Measurements from ENCODE around the gene UBE2E2.

Gene UBE2E2

DNA sequence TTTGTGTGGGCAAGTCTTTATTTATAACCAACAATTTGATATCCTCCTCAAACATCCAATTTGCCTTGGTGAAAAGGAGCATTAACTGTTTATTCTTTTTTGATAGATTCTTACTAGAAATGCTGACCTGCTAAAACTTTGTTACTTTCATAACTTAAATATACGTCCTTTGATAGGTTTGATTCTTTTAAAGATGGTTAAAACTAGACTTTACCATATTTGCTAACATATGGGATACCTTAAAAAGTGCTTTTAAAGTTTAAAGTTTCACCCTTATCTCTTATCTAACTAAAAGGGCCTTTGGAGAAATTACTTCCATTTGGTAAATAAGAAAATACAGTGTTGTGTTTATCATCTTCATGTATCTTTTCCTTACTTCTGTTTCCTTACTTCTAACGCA, 336.1 kb downstream of the UBE2E2 start:
- no peak for TF ChIP-seq GATA2 (IDR thresholded peaks at IDR 0.05; ENCODE audit: low read depth, low read length)
- no peak for TF ChIP-seq GATA3 (IDR thresholded peaks at IDR 0.05; ENCODE audit: low read depth, low read length)

DNA sequence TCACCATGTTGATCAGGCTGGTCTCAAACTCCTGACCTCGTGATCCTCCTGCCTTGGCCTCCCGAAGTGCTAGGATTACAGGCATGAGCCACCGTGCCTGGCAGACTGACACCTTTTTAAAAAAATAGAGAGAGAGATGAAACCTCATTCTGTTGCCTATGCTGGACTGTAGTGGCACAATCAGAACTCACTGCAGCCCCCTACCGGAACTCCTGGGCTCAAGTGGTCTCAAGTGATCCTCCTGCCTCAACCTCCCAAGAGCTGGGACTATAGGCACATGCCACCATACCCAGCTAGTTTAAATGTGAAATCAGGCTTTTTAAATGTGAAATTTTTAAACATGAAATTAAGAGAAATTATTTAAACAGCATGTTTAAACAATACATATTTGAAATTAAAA, 337.5 kb downstream of the UBE2E2 start:
- no peak for TF ChIP-seq GATA3 (IDR thresholded peaks at IDR 0.05; ENCODE audit: low read depth, low read length)
- TF ChIP-seq GATA2 (IDR thresholded peaks at IDR 0.05; ENCODE audit: low read depth, low read length) = no peak

DNA sequence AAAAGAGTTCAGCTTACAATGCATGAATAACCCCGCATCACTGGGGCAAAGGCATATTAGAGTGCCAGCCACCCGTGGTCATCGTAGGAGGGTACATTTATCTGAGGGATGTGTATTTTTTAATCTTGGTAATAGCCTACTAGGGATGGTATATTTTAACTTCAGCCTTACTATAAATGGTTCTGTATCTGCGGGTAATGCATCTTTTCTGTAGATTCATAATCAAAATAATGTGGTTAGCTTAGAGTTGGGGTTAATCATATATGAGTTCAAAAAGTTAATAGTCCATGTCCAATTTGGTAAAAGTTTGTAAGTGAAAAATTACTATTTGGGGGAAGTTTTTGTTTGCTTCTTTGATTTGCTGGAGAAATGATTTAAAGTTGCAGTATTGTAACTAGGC, 339.0 kb downstream of the UBE2E2 start:
- TF ChIP-seq GATA3 (IDR thresholded peaks at IDR 0.05; ENCODE audit: low read depth, low read length) (no peak), GATA2 (IDR thresholded peaks at IDR 0.05; ENCODE audit: low read depth, low read length) (no peak)

DNA sequence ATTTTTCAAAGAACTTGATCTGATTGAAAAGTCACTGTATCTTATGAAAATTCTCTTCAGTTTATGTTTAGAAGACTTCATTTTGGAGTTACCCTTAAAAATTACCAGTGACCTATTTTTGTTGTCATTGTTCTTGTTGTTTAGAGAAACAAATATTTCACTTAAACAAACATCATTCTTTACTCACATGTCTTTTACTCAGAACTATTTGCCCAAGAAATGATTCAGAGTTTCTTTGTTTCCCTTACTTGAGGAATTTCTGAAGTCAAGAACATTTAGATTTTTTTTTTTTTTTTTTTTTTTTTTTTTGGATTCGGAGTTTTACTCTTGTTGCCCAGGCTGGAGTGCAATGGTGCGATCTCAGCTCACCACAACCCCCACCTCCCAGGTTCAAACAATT, 343.1 kb downstream of the UBE2E2 start:
- TF ChIP-seq GATA2 (IDR thresholded peaks at IDR 0.05; ENCODE audit: low read depth, low read length) (no peak), GATA3 (IDR thresholded peaks at IDR 0.05; ENCODE audit: low read depth, low read length) (no peak)

DNA sequence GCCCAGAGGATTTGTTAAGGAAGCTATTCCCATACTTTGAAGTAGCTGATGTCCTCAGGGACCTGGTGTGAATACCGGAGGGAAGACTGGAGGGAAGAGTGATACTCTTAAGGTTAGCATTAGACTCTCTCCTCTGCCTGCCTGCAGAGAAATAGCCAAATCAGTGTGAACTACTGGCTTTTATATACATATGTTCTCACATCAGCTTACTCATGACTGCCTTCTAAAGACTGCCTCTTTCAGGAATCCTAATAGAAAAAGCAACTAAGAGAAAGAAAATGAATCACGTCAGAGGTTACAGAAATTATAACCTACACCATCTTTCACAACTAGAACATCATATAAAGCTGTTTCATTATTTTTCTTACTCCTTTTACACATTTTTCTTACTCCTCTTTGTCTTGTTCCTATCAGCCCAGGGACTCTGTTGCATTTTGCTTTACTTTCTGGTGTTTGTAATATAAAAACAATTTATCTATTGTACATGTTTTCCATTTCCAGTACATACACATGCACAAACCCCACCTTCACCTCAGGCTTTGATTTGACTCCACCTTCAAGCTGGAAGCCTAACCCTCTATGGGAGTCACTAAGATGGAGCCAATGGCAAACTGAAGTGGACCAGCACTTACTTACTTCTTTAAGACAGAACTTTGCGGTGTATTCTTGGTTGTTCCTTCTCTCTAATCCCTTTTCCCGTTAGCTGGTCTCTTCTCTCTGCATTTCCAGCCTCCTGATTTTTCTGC, 345.0 kb downstream of the UBE2E2 start:
- TF ChIP-seq GATA3 (IDR thresholded peaks at IDR 0.05; ENCODE audit: low read depth, low read length) (no peak), GATA2 (IDR thresholded peaks at IDR 0.05; ENCODE audit: low read depth, low read length) (no peak)

DNA sequence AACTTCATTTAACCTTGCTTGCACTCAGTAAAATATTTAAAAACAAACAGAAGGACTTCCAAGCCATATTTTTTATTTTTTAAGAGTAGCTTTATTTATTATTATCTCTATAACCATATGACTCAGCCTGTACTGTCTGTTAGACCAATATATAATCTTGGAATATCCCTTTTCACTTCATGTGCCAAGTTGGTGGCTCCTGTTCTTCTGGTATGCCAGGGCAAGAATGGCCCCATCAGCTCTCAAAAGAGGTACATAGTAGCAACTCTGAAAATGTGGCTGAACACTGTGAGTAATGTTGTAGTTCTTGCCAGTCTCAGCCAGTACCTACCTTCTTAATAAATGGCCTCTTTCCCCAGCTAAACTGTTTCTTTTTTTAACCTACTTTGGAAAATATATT, 345.6 kb downstream of the UBE2E2 start:
- TF ChIP-seq GATA2 (IDR thresholded peaks at IDR 0.05; ENCODE audit: low read depth, low read length) = no peak
- TF ChIP-seq GATA3 (IDR thresholded peaks at IDR 0.05; ENCODE audit: low read depth, low read length) = no peak

DNA sequence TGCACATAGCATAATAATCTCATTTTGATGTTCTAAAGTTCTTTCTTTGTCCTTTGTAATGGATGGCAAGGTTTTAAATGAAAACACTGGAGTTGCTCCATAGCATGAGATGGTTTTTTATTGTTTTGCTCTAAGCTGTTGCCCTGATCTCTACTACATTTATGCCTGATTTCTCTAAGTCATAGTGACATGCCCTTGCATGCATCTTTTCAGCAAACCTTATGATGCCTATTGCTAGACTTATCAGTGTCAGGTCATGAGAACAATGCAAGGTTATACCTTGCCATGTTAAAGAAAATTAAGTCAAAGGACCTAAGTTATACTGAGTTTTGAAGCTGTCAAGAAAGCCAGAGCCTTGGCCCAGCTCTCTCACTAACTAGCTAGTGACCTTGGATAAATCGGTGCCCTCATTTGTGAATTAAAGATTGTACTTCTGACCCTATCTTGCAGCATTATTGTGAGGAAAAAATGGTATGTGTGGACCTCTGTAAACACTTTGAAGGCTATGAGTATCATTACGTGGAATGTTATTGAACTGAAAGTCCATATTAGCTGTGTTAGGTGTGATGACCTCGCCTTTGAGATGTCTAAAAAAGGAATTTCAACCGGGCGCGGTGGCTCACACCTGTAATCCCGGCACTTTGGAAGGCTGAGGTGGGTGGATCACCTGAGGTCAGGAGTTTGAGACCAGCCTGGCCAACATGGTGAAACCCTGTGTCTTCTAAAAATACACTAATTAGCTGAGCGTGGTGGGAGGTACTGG, 346.2 kb downstream of the UBE2E2 start:
- no peak for TF ChIP-seq GATA3 (IDR thresholded peaks at IDR 0.05; ENCODE audit: low read depth, low read length)
- no peak for TF ChIP-seq GATA2 (IDR thresholded peaks at IDR 0.05; ENCODE audit: low read depth, low read length)

DNA sequence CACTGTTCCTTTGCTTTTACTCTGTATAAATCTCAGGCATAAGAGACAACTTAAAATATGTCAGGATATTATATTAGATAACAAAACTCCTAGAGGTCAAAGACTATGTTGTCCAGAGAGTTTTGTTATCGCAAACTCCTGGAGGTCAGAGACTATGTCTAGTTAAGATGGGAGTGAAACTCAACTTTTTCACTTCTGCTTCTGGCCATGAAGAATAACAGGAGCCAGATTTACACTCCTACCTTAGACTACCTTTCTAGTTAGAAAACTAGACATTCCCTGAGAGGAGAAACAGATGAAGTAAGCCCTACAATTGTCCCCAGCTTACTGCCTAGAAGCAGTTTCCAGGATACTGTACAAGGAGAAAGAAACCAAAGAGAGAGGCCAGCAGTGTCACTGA, 347.3 kb downstream of the UBE2E2 start:
- TF ChIP-seq GATA3 (IDR thresholded peaks at IDR 0.05; ENCODE audit: low read depth, low read length) = no peak
- no peak for TF ChIP-seq GATA2 (IDR thresholded peaks at IDR 0.05; ENCODE audit: low read depth, low read length)

DNA sequence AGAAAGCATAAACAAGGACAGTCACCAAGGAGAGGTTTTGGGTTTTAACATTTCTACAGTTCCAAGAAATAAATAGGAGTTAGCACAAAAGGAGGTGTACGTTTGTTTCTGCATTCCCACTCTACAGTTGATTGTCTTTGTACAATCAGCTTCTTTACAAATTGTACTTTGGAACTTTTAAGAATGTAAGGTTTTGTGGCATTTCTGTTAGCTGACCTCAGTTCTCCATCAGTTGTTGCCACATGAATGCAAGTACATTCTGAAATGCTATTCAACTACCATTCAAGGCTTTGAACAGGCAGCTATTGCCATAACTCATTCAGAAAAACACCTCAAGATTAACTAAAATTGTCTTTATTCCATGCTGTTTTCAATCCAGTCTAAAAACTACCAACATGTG, 349.4 kb downstream of the UBE2E2 start:
- TF ChIP-seq GATA2 (IDR thresholded peaks at IDR 0.05; ENCODE audit: low read depth, low read length) (no peak), GATA3 (IDR thresholded peaks at IDR 0.05; ENCODE audit: low read depth, low read length) (no peak)

DNA sequence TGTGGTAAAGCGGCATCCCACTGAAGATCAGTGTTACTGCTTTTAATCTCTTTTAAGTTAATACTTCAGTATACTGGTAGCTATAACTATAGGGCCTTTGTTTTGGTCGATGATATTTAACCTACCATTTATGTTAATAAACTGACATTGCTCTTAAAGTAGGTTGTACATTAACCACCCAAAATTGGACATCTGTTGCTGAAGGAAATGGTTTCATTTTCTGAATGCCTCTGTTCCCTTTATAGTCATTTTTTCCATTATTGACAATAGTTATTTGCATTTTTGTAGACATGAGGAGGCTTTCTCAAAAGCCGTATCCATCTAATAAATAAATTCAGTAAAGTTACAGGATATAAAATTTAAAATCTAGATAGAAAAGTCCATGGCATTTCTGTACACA, 350.2 kb downstream of the UBE2E2 start:
- TF ChIP-seq GATA2 (IDR thresholded peaks at IDR 0.05; ENCODE audit: low read depth, low read length) (no peak), GATA3 (IDR thresholded peaks at IDR 0.05; ENCODE audit: low read depth, low read length) (no peak)

DNA sequence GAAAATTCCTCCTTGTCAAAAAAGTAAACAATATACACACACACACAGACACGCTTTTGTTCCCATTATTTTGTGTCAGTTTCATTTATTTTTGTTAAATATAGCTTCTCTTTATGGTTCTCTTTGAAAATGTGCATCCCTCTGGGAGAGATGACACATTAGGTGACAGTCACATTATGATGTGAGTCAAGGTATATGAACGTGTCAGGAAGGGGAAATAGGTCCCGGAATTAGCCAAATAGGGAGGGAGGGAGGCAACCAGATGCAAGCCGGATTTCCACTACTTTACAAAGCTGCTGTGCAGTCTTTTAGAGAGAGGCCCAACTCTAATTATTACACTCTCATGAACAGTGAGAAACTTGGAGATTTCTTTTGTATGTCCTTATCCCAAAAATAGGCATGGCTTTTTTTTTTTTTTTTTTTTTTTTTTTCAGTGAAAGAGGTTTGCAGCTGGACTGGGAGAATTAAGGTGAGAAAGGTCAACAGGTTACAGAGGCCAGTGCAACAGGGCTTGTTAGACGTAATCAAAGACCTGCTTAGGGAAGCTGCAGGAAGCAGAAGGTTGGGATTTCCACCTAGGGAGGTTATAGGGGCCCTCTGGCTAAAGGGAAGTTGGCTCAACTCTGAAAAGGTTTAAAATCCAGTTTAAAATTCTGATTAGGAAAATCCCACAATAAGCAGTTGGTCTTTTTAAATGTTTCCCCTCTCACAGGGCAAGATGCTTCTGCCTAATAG, 362.1 kb downstream of the UBE2E2 start:
- TF ChIP-seq GATA2 (IDR thresholded peaks at IDR 0.05; ENCODE audit: low read depth, low read length) (no peak), GATA3 (IDR thresholded peaks at IDR 0.05; ENCODE audit: low read depth, low read length) (no peak)

DNA sequence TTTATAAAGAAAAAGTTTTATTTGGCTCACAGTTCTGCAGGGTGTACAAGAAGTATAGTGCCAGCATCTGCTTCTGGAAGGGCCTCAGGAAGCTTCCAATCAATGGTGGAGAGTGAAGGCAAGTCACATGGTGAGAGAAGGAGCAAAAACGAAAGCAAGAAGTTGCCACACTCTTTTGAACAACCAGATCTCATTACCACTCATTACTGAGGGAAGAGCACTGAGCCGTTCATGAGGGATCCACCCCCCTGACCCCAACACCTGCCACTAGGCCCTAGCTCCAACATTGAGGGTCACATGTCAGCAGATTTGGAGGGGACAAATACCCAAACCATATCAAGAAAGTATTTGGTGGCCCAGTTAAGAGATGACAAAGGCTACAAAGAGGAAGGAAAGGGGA, 363.4 kb downstream of the UBE2E2 start:
- no peak for TF ChIP-seq GATA2 (IDR thresholded peaks at IDR 0.05; ENCODE audit: low read depth, low read length)
- TF ChIP-seq GATA3 (IDR thresholded peaks at IDR 0.05; ENCODE audit: low read depth, low read length) = no peak

DNA sequence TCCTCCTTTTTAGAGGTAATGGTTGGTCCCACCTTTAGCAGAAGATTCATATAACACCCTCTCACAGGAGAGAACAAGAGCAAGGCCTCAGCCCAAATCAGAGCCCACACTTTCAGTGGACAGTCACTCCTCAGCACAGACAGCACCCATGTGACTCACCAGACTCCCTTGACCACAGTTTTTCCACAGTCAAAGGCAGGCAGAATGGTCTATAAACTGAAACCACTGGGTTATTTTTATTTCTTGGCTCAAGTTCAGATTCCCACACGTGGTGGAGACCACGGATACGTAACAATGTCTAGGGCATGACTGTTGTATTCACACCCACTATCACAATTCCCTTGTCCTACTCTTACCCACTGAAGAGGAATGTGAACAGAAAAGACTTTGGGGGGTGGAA, 364.8 kb downstream of the UBE2E2 start:
- no peak for TF ChIP-seq GATA2 (IDR thresholded peaks at IDR 0.05; ENCODE audit: low read depth, low read length)
- TF ChIP-seq GATA3 (IDR thresholded peaks at IDR 0.05; ENCODE audit: low read depth, low read length) = no peak

DNA sequence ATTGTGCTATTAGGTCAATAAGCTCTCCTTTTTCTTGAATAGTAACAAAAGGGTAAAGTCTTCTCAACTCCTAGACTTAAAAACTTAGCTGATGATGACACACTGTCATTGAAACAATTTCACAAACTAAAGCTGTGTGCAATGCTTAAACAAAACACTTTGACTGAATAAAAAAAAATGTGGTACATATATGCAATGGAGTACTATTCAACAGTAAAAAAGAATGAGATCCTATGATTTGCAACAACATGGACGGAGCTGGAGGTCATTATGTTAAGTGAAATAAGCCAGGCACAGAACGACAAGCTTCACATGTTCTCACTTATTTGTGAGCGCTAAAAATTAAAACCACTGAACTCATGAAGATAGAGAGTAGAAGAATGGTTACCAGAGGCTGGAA, 370.7 kb downstream of the UBE2E2 start:
- TF ChIP-seq GATA3 (IDR thresholded peaks at IDR 0.05; ENCODE audit: low read depth, low read length) (no peak), GATA2 (IDR thresholded peaks at IDR 0.05; ENCODE audit: low read depth, low read length) (no peak)

Data from SH-SY5Y (cell line).